NCI-H2107 treated with DMSO at 0.1 percent for 48 hours (cell line): ENCODE measurements around the gene SAFB2.

ENCODE experiments used
- DNase-seq: peaks from one replicate; lab custom pipeline; 2025; ENCODE audit not compliant: unreplicated experiment; lab: John Stamatoyannopoulos, UW

SAFB2 gene

GRCh38 chr19:5622465-5623396 is at the start of gene SAFB2, which contains the start of gene SAFB:
Gene SAFB2, minus strand, starts transcription at chr19:5622776. Its CDS starts 61 bp downstream, at chr19:5622715.
Gene SAFB, plus strand, starts transcription at chr19:5623083. Its CDS starts 123 bp downstream, at chr19:5623206.
- peak; percentile 96 for DNase-seq

- no peak for DNase-seq
These were observed 49.0 kb upstream of the SAFB2 start for GRCh38 chr19:5671600-5671999.

GRCh38 chr19:5669212-5669611 is 46.6 kb upstream of the SAFB2 start:
- DNase-seq = no peak

GRCh38 chr19:5667751-5668271 is 45.2 kb upstream of the SAFB2 start:
- DNase-seq = no peak

GRCh38 chr19:5666921-5667610 is 44.5 kb upstream of the SAFB2 start:
- no peak for DNase-seq

- no peak for DNase-seq
These were observed 43.4 kb upstream of the SAFB2 start for GRCh38 chr19:5665781-5666513.

GRCh38 chr19:5664515-5664914 is 41.9 kb upstream of the SAFB2 start:
- no peak for DNase-seq

- DNase-seq = no peak
These were observed 41.3 kb upstream of the SAFB2 start for GRCh38 chr19:5663904-5664303.

GRCh38 chr19:5661483-5661882 is 38.9 kb upstream of the SAFB2 start:
- DNase-seq = no peak

GRCh38 chr19:5655412-5655811 is 32.8 kb upstream of the SAFB2 start:
- no peak for DNase-seq

- no peak for DNase-seq
These were observed 32.4 kb upstream of the SAFB2 start for GRCh38 chr19:5654931-5655330.

GRCh38 chr19:5652261-5652660 is 29.7 kb upstream of the SAFB2 start:
- DNase-seq = no peak

- DNase-seq = no peak
These were observed 28.8 kb upstream of the SAFB2 start for GRCh38 chr19:5651361-5651760.

GRCh38 chr19:5648464-5648863 is 25.9 kb upstream of the SAFB2 start:
- no peak for DNase-seq

- no peak for DNase-seq
These were observed 24.1 kb upstream of the SAFB2 start for GRCh38 chr19:5646703-5647102.

GRCh38 chr19:5645409-5645808 is 22.8 kb upstream of the SAFB2 start:
- DNase-seq = peak; percentile 94

- no peak for DNase-seq
These were observed 21.5 kb upstream of the SAFB2 start for GRCh38 chr19:5644037-5644436.

- DNase-seq = no peak
These were observed 20.5 kb upstream of the SAFB2 start for GRCh38 chr19:5643060-5643459.

GRCh38 chr19:5642204-5642603 is 19.6 kb upstream of the SAFB2 start:
- DNase-seq = no peak

GRCh38 chr19:5641171-5641570 is 18.6 kb upstream of the SAFB2 start:
- no peak for DNase-seq

- no peak for DNase-seq
These were observed 15.4 kb upstream of the SAFB2 start for GRCh38 chr19:5637971-5638370.
